Measurements from ENCODE around the gene PRKCH.
A peak's percentile ranks its signal among the peaks of the same experiment; 100 is the strongest.

The PRKCH gene

DNA sequence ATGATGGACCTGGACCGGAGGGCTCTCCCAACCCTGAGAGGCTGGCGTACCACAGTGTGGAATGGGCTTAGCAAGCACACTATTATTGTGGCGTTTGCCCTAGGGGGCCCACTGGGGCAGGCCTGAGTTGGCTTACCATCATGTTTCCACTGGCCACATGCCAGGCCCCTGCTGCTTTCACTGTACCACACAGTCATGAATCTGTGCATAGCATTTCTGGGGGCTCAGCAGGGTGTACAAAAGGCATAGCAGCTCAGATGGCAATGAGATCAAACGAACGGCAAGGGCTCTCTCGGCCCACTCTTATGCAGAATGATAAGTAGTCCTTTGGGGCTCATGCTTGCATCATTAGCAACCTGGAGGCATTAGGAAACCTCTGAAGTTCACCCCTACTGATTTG lies 236.9 kb downstream of the PRKCH start:
- peak overlapping the region; percentile 94 for H2BK15ac ChIP-seq (ENCODE audit: low read depth, poor library complexity, severe bottlenecking)
- no peak for DNase-seq
- no peak overlapping the region for H3K23ac ChIP-seq (ENCODE audit: low read length in 2 of 2)

DNA sequence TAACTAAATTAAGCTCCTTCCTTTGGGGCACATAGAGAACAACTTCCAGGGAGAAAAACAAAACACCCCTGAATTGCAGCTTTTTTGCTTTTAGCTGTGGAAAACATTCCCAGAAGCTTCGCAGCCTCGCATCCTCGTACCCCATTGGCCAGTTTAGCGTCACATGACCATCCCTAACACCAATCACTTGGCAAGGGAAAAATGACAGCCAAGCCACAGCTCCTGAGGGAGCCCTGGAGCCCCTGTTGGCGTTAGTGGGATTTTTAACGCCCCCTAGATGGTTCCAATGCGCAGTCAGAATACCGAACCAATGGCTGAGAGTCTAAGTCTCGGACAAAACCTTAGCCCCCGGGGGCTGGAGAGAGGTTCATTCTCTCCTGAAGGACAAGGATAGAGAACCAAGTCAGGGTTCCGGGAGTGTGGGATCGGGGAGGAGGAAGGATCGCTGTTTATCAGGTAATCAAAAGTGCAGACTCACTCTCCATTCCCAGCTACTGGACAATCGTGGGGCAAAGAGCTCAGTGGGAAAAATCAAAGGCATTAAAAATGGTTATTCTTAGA lies 238.3 kb downstream of the PRKCH start:
- no peak overlapping the region for H2BK15ac ChIP-seq (ENCODE audit: low read depth, poor library complexity, severe bottlenecking)
- H3K9ac ChIP-seq (ENCODE audit: low read length), result peak overlapping the region; percentile 80

More for the DNA sequence above, 236.9 kb downstream of the PRKCH start:
- H3K9ac ChIP-seq (ENCODE audit: low read length), result no peak overlapping the region
- H3K79me1 ChIP-seq (replicated peaks; ENCODE audit: low read length, poor library complexity, severe bottlenecking), result peaks cover 6% of the 10 kb centered on the region
- H2AFZ ChIP-seq (ENCODE audit: low read depth, low read length), result no peak overlapping the region
- H3K4me3 ChIP-seq (ENCODE audit: insufficient read depth in 1 of 2, low read depth in 1 of 2, low read length in 2 of 2), result no peak overlapping the region
- H3K27me3 ChIP-seq (ENCODE audit: control insufficient read depth in 1 of 2, insufficient read depth in 1 of 2, low read length in 2 of 2), result no peaks in the 10 kb centered on the region
- H3K14ac ChIP-seq (ENCODE audit: low read length in 2 of 2), result no peak overlapping the region
- no peaks in the 10 kb centered on the region for H3K36me3 ChIP-seq (ENCODE audit: control insufficient read depth in 1 of 2, insufficient read depth in 2 of 2, low read depth in 1 of 2, low read length in 2 of 2)
- H3K4ac ChIP-seq (ENCODE audit: low read depth in 1 of 2, low read length in 2 of 2), result peak overlapping the region in 1 of 2 experiments; percentile 42
- H3K4me2 ChIP-seq (ENCODE audit: low read length, poor library complexity, severe bottlenecking), result no peak overlapping the region
- peaks cover 32% of the 10 kb centered on the region for H3K4me1 ChIP-seq (ENCODE audit: control insufficient read depth, insufficient read depth, low read depth, low read length)
- no peak overlapping the region for H2BK120ac ChIP-seq (ENCODE audit: low read depth, low read length)
- peak overlapping the region in 1 of 2 experiments; percentile 46 for H3K18ac ChIP-seq (ENCODE audit: low read depth in 1 of 2, low read length in 2 of 2)
- peak overlapping the region; percentile 100 for H2AK5ac ChIP-seq (ENCODE audit: low read length, severe bottlenecking)
- H4K8ac ChIP-seq (ENCODE audit: low read length), result no peak overlapping the region
- no peak overlapping the region for H4K91ac ChIP-seq (ENCODE audit: low read length)
- peak overlapping the region; percentile 98 for H3K27ac ChIP-seq (ENCODE audit: low read length, poor library complexity, severe bottlenecking)
- no peaks in the 10 kb centered on the region for H3K9me3 ChIP-seq (ENCODE audit: control insufficient read depth, low read length)
- H2BK12ac ChIP-seq (ENCODE audit: low read length in 2 of 2), result peak overlapping the region in 1 of 2 experiments; percentile 80
- WGBS, result 95% methylated on average over 6 of the region's 6 CpGs
- peak overlapping the region; percentile 66 for H2BK5ac ChIP-seq (ENCODE audit: low read depth, low read length, poor library complexity, severe bottlenecking)

DNA sequence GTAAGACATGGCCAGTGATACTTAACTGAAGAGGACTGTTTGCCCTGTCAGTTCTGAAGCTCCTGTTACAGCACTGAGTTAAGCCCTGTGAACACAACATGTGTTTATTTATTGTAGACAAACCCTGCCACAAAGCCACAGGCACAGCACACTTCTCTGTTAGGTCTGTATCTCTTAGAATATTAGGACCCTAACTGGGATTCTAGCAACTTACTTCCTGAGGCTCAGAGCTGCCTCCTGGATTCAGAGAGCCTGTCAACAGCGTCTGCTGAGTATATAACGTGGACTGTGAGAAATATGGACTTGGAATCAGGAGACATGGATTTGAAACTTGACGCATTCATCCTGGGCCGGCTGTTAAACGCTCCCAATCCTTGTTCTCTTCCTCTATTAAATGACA lies 238.9 kb downstream of the PRKCH start:
- H3K9me3 ChIP-seq (ENCODE audit: control insufficient read depth, low read length), result no peaks in the 10 kb centered on the region

More for the DNA sequence above, 238.3 kb downstream of the PRKCH start:
- DNase-seq, result no peak
- Histone ChIP-seq H3K36me3 (ENCODE audit: control insufficient read depth in 1 of 2, insufficient read depth in 2 of 2, low read depth in 1 of 2, low read length in 2 of 2) (no peaks in the 10 kb centered on the region), H3K4me3 (ENCODE audit: insufficient read depth in 1 of 2, low read depth in 1 of 2, low read length in 2 of 2) (no peak overlapping the region), H3K4me1 (ENCODE audit: control insufficient read depth, insufficient read depth, low read depth, low read length) (peaks cover 37% of the 10 kb centered on the region), H3K27ac (ENCODE audit: low read length, poor library complexity, severe bottlenecking) (peak overlapping the region; percentile 98), H3K27me3 (ENCODE audit: control insufficient read depth in 1 of 2, insufficient read depth in 1 of 2, low read length in 2 of 2) (no peaks in the 10 kb centered on the region), H3K14ac (ENCODE audit: low read length in 2 of 2) (no peak overlapping the region), H3K4ac (ENCODE audit: low read depth in 1 of 2, low read length in 2 of 2) (peak overlapping the region; percentile 57 to 96), H3K9me3 (ENCODE audit: control insufficient read depth, low read length) (no peaks in the 10 kb centered on the region), H3K79me1 (replicated peaks; ENCODE audit: low read length, poor library complexity, severe bottlenecking) (peaks cover 5% of the 10 kb centered on the region), H2BK5ac (ENCODE audit: low read depth, low read length, poor library complexity, severe bottlenecking) (peak overlapping the region; percentile 93), H2BK120ac (ENCODE audit: low read depth, low read length) (peak overlapping the region; percentile 96), H4K8ac (ENCODE audit: low read length) (peak overlapping the region; percentile 80), H2AK5ac (ENCODE audit: low read length, severe bottlenecking) (peak overlapping the region; percentile 100), H2BK12ac (ENCODE audit: low read length in 2 of 2) (peak overlapping the region; percentile 83 to 95), H3K4me2 (ENCODE audit: low read length, poor library complexity, severe bottlenecking) (no peak overlapping the region), H3K23ac (ENCODE audit: low read length in 2 of 2) (no peak overlapping the region), H4K91ac (ENCODE audit: low read length) (peak overlapping the region; percentile 76), H3K18ac (ENCODE audit: low read depth in 1 of 2, low read length in 2 of 2) (peak overlapping the region; percentile 87 to 95), H2AFZ (ENCODE audit: low read depth, low read length) (peak overlapping the region; percentile 18)
- WGBS, result 86% methylated on average over 13 of the region's 14 CpGs

DNA sequence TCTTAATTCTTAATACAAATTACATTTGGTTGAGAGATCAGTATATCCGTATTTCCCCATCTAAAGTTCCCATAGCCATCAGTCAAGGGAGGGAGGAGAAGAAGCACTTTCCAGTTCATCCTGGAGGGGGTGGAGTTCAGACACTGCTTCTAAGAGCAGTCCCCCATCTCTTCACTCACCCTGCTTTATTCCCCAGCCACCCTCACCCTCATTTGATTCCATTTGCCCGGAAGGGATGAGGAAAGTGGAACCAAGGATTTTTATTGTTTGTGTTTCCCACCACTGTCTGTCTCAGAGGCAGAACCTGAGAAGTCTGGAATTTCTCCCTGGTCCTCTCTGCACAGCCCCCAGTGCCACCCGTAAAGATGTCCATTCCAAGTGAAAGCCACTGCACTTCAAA lies 239.7 kb downstream of the PRKCH start:
- Histone ChIP-seq H2BK5ac (ENCODE audit: low read depth, low read length, poor library complexity, severe bottlenecking) (peak overlapping the region; percentile 100), H3K9ac (ENCODE audit: low read length) (peak overlapping the region; percentile 80), H3K23ac (ENCODE audit: low read length in 2 of 2) (no peak overlapping the region), H4K91ac (ENCODE audit: low read length) (peak overlapping the region; percentile 68), H3K27me3 (ENCODE audit: control insufficient read depth in 1 of 2, insufficient read depth in 1 of 2, low read length in 2 of 2) (no peaks in the 10 kb centered on the region), H2BK15ac (ENCODE audit: low read depth, poor library complexity, severe bottlenecking) (no peak overlapping the region), H3K14ac (ENCODE audit: low read length in 2 of 2) (no peak overlapping the region), H3K4me3 (ENCODE audit: insufficient read depth in 1 of 2, low read depth in 1 of 2, low read length in 2 of 2) (no peak overlapping the region), H2AK5ac (ENCODE audit: low read length, severe bottlenecking) (peak overlapping the region; percentile 100), H3K4me2 (ENCODE audit: low read length, poor library complexity, severe bottlenecking) (no peak overlapping the region), H3K18ac (ENCODE audit: low read depth in 1 of 2, low read length in 2 of 2) (peak overlapping the region; percentile 87 to 100), H3K4ac (ENCODE audit: low read depth in 1 of 2, low read length in 2 of 2) (peak overlapping the region; percentile 93 to 100), H2AFZ (ENCODE audit: low read depth, low read length) (no peak overlapping the region), H3K36me3 (ENCODE audit: control insufficient read depth in 1 of 2, insufficient read depth in 2 of 2, low read depth in 1 of 2, low read length in 2 of 2) (no peaks in the 10 kb centered on the region), H3K27ac (ENCODE audit: low read length, poor library complexity, severe bottlenecking) (peak overlapping the region; percentile 98), H3K4me1 (ENCODE audit: control insufficient read depth, insufficient read depth, low read depth, low read length) (peaks cover 34% of the 10 kb centered on the region), H4K8ac (ENCODE audit: low read length) (peak overlapping the region; percentile 49), H2BK12ac (ENCODE audit: low read length in 2 of 2) (peak overlapping the region; percentile 97 to 100), H2BK120ac (ENCODE audit: low read depth, low read length) (peak overlapping the region; percentile 94), H3K9me3 (ENCODE audit: control insufficient read depth, low read length) (no peaks in the 10 kb centered on the region), H3K79me1 (replicated peaks; ENCODE audit: low read length, poor library complexity, severe bottlenecking) (peaks cover 2% of the 10 kb centered on the region)
- peak; percentile 84 for DNase-seq
- WGBS, result 43% methylated on average over 1 of the region's 3 CpGs

More for the DNA sequence above, 238.9 kb downstream of the PRKCH start:
- Histone ChIP-seq H3K9ac (ENCODE audit: low read length) (peak overlapping the region; percentile 80), H4K8ac (ENCODE audit: low read length) (no peak overlapping the region), H3K27ac (ENCODE audit: low read length, poor library complexity, severe bottlenecking) (peak overlapping the region; percentile 98), H2BK15ac (ENCODE audit: low read depth, poor library complexity, severe bottlenecking) (no peak overlapping the region), H2BK5ac (ENCODE audit: low read depth, low read length, poor library complexity, severe bottlenecking) (peak overlapping the region; percentile 100), H3K36me3 (ENCODE audit: control insufficient read depth in 1 of 2, insufficient read depth in 2 of 2, low read depth in 1 of 2, low read length in 2 of 2) (no peaks in the 10 kb centered on the region), H3K4me3 (ENCODE audit: insufficient read depth in 1 of 2, low read depth in 1 of 2, low read length in 2 of 2) (no peak overlapping the region), H3K23ac (ENCODE audit: low read length in 2 of 2) (no peak overlapping the region), H2AFZ (ENCODE audit: low read depth, low read length) (no peak overlapping the region), H4K91ac (ENCODE audit: low read length) (no peak overlapping the region), H2BK12ac (ENCODE audit: low read length in 2 of 2) (peak overlapping the region; percentile 83 to 88), H3K4ac (ENCODE audit: low read depth in 1 of 2, low read length in 2 of 2) (peak overlapping the region; percentile 75 to 98), H2BK120ac (ENCODE audit: low read depth, low read length) (no peak overlapping the region), H2AK5ac (ENCODE audit: low read length, severe bottlenecking) (peak overlapping the region; percentile 95), H3K18ac (ENCODE audit: low read depth in 1 of 2, low read length in 2 of 2) (peak overlapping the region; percentile 49 to 64), H3K4me1 (ENCODE audit: control insufficient read depth, insufficient read depth, low read depth, low read length) (peaks cover 36% of the 10 kb centered on the region), H3K14ac (ENCODE audit: low read length in 2 of 2) (no peak overlapping the region), H3K27me3 (ENCODE audit: control insufficient read depth in 1 of 2, insufficient read depth in 1 of 2, low read length in 2 of 2) (no peaks in the 10 kb centered on the region), H3K4me2 (ENCODE audit: low read length, poor library complexity, severe bottlenecking) (no peak overlapping the region), H3K79me1 (replicated peaks; ENCODE audit: low read length, poor library complexity, severe bottlenecking) (peaks cover 4% of the 10 kb centered on the region)
- WGBS, result 5% methylated on average over 2 of the region's 5 CpGs
- DNase-seq, result peak; percentile 83

All from mesenchymal stem cell (in vitro differentiated cells and primary cell).